ENCODE measurements around the gene WWOX. TPM values are rescaled to one million over a fixed set of nuclear protein-coding genes. Genes with fewer than 3 reads are reported as not detected.

WWOX gene
- total RNA-seq, 1 experiment from 2014 or later = 79.9 TPM

- intact Hi-C loops (cut with micrococcal nuclease; ENCODE audit: unreplicated experiment) = no loop called here
- BruUV-seq (replicated peaks) = no TSS peak
- Histone ChIP-seq H3K36me3 (ENCODE audit: insufficient read depth, low read length, poor library complexity, severe bottlenecking) (no peaks in the 10 kb centered on the region), H3K4me1 (ENCODE audit: insufficient read depth, low read length, poor library complexity, severe bottlenecking) (no peaks in the 10 kb centered on the region), H3K4me3 (ENCODE audit: low read depth, low read length, poor library complexity, severe bottlenecking) (no peak overlapping the region), H3K27me3 (replicated peaks; ENCODE audit: insufficient read depth, low read depth, low read length, poor library complexity) (no peaks in the 10 kb centered on the region), H3K9me3 (ENCODE audit: low read depth, low read length, poor library complexity, severe bottlenecking) (no peaks in the 10 kb centered on the region), H3K27ac (ENCODE audit: low read depth, low read length, poor library complexity, severe bottlenecking) (no peak overlapping the region)
- ChIA-PET POLR2A (ENCODE audit: low non-redundant PET) (interaction anchor here (0.6 kb wide), 1 partner anchor 198 kb away, joined by 6 read pairs; no protein-coding TSS in a partner anchor), CTCF (no interaction called here)
- TF ChIP-seq EZH2 (IDR thresholded peaks at IDR 0.05; ENCODE audit: borderline replicate concordance, low read depth, low read length, poor library complexity, severe bottlenecking) (no peak), CTCF (conservative IDR thresholded peaks at IDR 0.05; ENCODE audit: low read depth, low read length) (no peak)
- no peak for DNase-seq (ENCODE audit: low spot score)
Measured at GRCh38 chr16:78563905-78564304, 464.5 kb downstream of the WWOX start.

- Histone ChIP-seq H3K36me3 (ENCODE audit: insufficient read depth, low read length, poor library complexity, severe bottlenecking) (no peaks in the 10 kb centered on the region), H3K4me1 (ENCODE audit: insufficient read depth, low read length, poor library complexity, severe bottlenecking) (no peaks in the 10 kb centered on the region), H3K9me3 (ENCODE audit: low read depth, low read length, poor library complexity, severe bottlenecking) (no peaks in the 10 kb centered on the region), H3K27ac (ENCODE audit: low read depth, low read length, poor library complexity, severe bottlenecking) (no peak overlapping the region), H3K27me3 (replicated peaks; ENCODE audit: insufficient read depth, low read depth, low read length, poor library complexity) (no peaks in the 10 kb centered on the region), H3K4me3 (ENCODE audit: low read depth, low read length, poor library complexity, severe bottlenecking) (no peak overlapping the region)
- ChIA-PET POLR2A (ENCODE audit: low non-redundant PET) (no interaction called here), CTCF (no interaction called here)
- TF ChIP-seq EZH2 (IDR thresholded peaks at IDR 0.05; ENCODE audit: borderline replicate concordance, low read depth, low read length, poor library complexity, severe bottlenecking) = no peak
- no peak for TF ChIP-seq CTCF (conservative IDR thresholded peaks at IDR 0.05; ENCODE audit: low read depth, low read length)
- DNase-seq (ENCODE audit: low spot score) = no peak
- no TSS peak for BruUV-seq (replicated peaks)
- intact Hi-C loops (cut with micrococcal nuclease; ENCODE audit: unreplicated experiment) = no loop called here
Measured at GRCh38 chr16:78566397-78567073, 467.1 kb downstream of the WWOX start.

- no peak overlapping the region for H3K27ac ChIP-seq (ENCODE audit: low read depth, low read length, poor library complexity, severe bottlenecking)
- H3K4me3 ChIP-seq (ENCODE audit: low read depth, low read length, poor library complexity, severe bottlenecking) = no peak overlapping the region
- no peaks in the 10 kb centered on the region for H3K4me1 ChIP-seq (ENCODE audit: insufficient read depth, low read length, poor library complexity, severe bottlenecking)
- ChIA-PET CTCF (interaction anchor here (0.5 kb wide), 1 partner anchor 200 kb away, joined by 13 read pairs; no protein-coding TSS in a partner anchor), POLR2A (ENCODE audit: low non-redundant PET) (no interaction called here)
- H3K36me3 ChIP-seq (ENCODE audit: insufficient read depth, low read length, poor library complexity, severe bottlenecking) = no peaks in the 10 kb centered on the region
- no peaks in the 10 kb centered on the region for H3K27me3 ChIP-seq (replicated peaks; ENCODE audit: insufficient read depth, low read depth, low read length, poor library complexity)
- no peak for DNase-seq (ENCODE audit: low spot score)
- no peaks in the 10 kb centered on the region for H3K9me3 ChIP-seq (ENCODE audit: low read depth, low read length, poor library complexity, severe bottlenecking)
- BruUV-seq (replicated peaks) = no TSS peak
- TF ChIP-seq EZH2 (IDR thresholded peaks at IDR 0.05; ENCODE audit: borderline replicate concordance, low read depth, low read length, poor library complexity, severe bottlenecking) = no peak
- TF ChIP-seq CTCF (conservative IDR thresholded peaks at IDR 0.05; ENCODE audit: low read depth, low read length) = no peak
- intact Hi-C loops (cut with micrococcal nuclease; ENCODE audit: unreplicated experiment) = no loop called here
Measured at GRCh38 chr16:78570399-78571141, 471.1 kb downstream of the WWOX start.

Data from A673 (cell line).